ENCODE data around the gene H1-8.

Gene H1-8

GRCh38 chr3:129530821-129531220, 12.2 kb upstream of the H1-8 start:
- no peak overlapping the region for H3K4me3 ChIP-seq (ENCODE audit: low read depth, low read length)
- no peak for TF ChIP-seq CTCF (IDR thresholded peaks at IDR 0.05; ENCODE audit: borderline replicate concordance, insufficient read depth, low read depth, low read length)

GRCh38 chr3:129531699-129532098, 11.3 kb upstream of the H1-8 start:
- H3K4me3 ChIP-seq (ENCODE audit: low read depth, low read length), result no peak overlapping the region
- TF ChIP-seq CTCF (IDR thresholded peaks at IDR 0.05; ENCODE audit: borderline replicate concordance, insufficient read depth, low read depth, low read length), result no peak

GRCh38 chr3:129532261-129532660, 10.7 kb upstream of the H1-8 start:
- no peak for TF ChIP-seq CTCF (IDR thresholded peaks at IDR 0.05; ENCODE audit: borderline replicate concordance, insufficient read depth, low read depth, low read length)
- no peak overlapping the region for H3K4me3 ChIP-seq (ENCODE audit: low read depth, low read length)

GRCh38 chr3:129533406-129533805, 9.6 kb upstream of the H1-8 start:
- no peak for TF ChIP-seq CTCF (IDR thresholded peaks at IDR 0.05; ENCODE audit: borderline replicate concordance, insufficient read depth, low read depth, low read length)
- no peak overlapping the region for H3K4me3 ChIP-seq (ENCODE audit: low read depth, low read length)

GRCh38 chr3:129534428-129535027, 8.4 kb upstream of the H1-8 start:
- TF ChIP-seq CTCF (IDR thresholded peaks at IDR 0.05; ENCODE audit: borderline replicate concordance, insufficient read depth, low read depth, low read length), result no peak
- no peak overlapping the region for H3K4me3 ChIP-seq (ENCODE audit: low read depth, low read length)

GRCh38 chr3:129535075-129535474, 7.9 kb upstream of the H1-8 start:
- H3K4me3 ChIP-seq (ENCODE audit: low read depth, low read length), result no peak overlapping the region
- TF ChIP-seq CTCF (IDR thresholded peaks at IDR 0.05; ENCODE audit: borderline replicate concordance, insufficient read depth, low read depth, low read length), result no peak

GRCh38 chr3:129536374-129536667, 6.7 kb upstream of the H1-8 start:
- no peak for TF ChIP-seq CTCF (IDR thresholded peaks at IDR 0.05; ENCODE audit: borderline replicate concordance, insufficient read depth, low read depth, low read length)
- H3K4me3 ChIP-seq (ENCODE audit: low read depth, low read length), result no peak overlapping the region

All from GM12875 (cell line).